T-helper 2 cell treated with Interferon-gamma antibody and Interleukin-4, amounts not matched to agents 100 ng/mL and 5 ng/mL, for 36 hours (primary cell): Measurements from ENCODE around the gene GABRQ. TPM values are rescaled to one million over a fixed set of nuclear protein-coding genes. Genes with fewer than 3 reads are reported as not detected.
"Not testable (repeated sequence)": the region's sequence is repeated elsewhere in the genome, so short reads cannot be mapped to it uniquely, and the experiment has no call there.

Experiments used
- intact Hi-C: fragments of 100-400 bp; cut with micrococcal nuclease; formaldehyde crosslinking; loops from one replicate; pipeline ENCODE4 v1.15.1; 2023
- total RNA-seq: library from RNA; stranded (reverse); gene quantifications from 2 replicates; pipeline ENCODE4 v1.2.3, GENCODE V29; 2022

The GABRQ gene
- total RNA-seq, 1 donor from 2014 or later, result 0.02 TPM

DNA sequence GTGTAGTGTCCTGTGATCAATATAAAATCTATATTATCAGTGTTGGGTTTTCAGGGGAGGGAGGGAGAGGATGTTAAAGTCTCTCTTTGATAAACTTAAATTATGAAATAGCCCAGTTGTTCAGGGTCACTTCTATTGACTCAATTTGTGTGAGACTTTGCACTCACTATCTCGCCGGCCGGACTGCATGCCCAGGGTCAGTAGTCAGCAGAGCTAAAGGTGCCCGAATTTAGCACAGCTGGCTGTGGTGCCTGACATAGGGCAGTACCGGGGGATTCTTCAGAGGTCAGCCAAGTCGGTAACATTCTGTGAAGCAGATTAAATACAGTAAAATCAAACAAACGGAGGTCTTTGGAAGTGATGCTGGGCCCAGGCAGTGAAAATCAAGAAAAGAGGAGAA is 19.2 kb downstream of the GABRQ start:
- intact Hi-C loops, result no loop called here

DNA sequence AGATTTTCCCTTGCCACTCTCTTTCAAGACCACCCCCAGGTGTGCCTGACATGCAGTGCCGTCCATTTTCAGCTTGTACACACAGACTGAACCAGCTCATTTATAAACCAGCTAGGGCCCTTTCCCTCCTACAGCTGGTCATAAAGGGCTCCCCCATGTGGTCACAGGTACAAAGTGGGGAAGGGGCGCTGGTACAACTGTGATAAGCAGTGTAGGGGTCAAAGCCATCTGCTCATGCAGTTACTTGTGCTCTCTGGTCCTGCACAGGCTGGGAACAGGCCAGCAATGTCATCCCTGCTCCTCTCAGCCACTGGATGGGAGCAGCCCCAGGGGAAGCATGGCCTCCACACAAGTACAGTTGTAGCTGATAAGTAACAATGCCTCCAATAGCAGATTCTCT is 20.6 kb downstream of the GABRQ start:
- intact Hi-C loops, result no loop called here

DNA sequence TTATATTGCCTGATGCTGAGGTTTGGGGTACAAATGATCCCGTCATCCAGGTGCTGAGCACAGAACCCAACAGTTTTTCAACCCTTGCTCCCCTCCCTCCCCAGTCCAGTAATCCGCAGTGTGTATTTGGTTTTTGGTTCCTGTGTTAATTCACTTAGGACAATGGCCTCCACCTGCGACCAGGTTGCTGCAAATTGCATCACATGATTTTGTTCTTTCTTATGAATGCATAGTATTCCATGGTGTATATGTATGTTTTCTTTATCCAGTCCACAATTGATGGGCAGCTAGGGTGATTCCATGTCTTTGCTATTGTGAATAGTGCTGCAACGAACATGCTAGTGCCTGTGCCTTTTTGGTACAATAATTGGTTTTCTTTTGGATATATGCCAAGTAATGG is 25.4 kb downstream of the GABRQ start:
- intact Hi-C loops, result no loop called here

DNA sequence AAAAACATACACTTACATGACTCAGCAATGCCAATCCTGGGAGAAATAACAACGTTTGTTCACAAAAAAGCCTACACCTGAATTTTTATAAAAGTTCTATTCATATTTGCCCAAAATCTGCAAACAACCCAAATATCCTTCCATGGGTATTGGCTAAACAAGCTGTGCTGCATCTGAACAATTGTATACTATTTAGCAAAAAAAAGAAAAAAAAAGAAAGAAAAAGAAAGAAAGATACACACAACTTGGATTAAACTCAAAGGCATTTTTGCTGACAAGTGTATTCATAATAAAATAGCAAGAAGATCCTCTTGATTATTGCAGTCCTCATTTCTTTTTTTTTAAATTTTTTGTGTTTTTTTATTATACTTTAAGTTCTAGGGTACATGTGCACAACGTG is 36.4 kb downstream of the GABRQ start:
- intact Hi-C loops, result no loop called here

DNA sequence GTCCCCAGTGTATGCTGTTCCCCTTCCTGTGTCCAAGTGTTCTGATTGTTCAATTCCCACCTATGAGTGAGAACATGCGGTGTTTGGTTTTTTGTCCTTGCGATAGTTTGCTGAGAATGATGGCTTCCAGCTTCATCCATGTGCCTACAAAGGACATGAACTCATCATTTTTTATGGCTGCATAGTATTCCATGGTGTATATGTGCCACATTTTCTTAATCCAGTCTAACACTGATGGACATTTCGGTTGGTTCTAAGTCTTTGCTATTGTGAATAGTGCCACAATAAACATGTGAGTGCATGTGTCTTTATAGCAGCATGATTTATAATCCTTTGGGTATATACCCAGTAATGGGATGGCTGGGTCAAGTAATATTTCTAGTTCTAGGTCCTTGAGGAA is 37.0 kb downstream of the GABRQ start:
- intact Hi-C loops, result not testable (repeated sequence)

DNA sequence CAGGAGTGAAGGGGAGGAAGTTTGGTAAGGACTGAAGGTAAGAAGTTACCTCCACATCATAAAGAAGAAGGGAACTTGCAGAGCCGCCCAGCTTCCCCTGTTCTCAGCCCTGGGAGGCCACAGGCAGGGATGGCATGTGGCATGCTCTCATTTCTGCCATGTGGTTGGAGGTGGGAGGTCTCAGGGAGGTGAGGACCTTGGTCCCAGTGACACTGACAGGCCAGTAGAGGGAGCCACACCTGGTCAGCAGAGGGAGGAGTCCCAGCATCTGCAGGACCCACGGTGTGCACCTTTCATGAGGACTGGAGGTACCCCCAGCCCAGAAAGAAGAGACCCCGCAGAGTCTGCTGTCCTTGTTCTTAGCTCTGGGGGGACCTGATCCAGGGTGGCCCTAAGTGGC is 43.3 kb downstream of the GABRQ start:
- intact Hi-C loops, result not testable (repeated sequence)

DNA sequence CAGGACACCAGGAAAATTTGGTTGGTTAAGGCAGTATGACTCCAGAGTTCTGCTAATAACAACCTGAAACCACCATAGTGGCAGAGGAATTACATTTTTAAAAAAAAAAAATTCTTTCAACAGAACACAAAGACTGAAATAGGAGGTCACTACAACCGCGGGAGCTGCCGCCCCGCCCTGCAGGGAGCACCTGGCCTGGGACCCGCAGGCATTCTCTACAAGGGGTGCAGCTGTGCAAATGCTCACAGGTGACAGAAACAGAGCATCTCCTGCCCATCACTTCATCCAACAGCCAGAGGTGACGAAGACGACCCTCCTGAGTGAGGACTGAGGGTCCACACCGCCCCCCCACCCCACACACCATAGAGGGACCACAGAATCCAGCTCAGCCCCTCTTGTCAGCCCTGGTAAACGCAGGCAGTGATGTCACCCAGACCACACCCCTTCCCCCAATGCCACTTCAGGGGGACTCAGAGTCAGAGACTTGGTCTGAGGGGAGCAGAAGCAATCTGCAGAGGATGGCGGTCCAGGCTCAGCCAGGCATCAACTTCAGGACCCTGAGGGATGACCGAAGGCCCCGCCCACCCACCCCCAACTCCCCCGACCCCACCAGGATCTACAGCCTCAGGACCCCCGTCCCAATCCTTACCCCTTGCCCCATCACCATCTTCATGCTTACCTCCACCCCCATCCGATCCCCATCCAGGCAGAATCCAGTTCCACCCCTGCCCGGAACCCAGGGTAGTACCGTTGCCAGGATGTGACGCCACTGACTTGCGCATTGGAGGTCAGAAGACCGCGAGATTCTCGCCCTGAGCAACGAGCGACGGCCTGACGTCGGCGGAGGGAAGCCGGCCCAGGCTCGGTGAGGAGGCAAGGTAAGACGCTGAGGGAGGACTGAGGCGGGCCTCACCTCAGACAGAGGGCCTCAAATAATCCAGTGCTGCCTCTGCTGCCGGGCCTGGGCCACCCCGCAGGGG is 60.5 kb downstream of the GABRQ start, which contains the start of gene MAGEA3:
TSS of gene MAGEA3 (plus strand) at position 843 of the 980 bp plus-strand sequence. CDS start 2,039 bp downstream, outside the sequence.
- intact Hi-C loops, result not testable (repeated sequence)

DNA sequence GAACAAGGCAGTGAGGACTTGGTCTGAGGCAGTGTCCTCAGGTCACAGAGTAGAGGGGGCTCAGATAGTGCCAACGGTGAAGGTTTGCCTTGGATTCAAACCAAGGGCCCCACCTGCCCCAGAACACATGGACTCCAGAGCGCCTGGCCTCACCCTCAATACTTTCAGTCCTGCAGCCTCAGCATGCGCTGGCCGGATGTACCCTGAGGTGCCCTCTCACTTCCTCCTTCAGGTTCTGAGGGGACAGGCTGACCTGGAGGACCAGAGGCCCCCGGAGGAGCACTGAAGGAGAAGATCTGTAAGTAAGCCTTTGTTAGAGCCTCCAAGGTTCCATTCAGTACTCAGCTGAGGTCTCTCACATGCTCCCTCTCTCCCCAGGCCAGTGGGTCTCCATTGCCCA is 62.7 kb downstream of the GABRQ start:
- intact Hi-C loops, result not testable (repeated sequence)

DNA sequence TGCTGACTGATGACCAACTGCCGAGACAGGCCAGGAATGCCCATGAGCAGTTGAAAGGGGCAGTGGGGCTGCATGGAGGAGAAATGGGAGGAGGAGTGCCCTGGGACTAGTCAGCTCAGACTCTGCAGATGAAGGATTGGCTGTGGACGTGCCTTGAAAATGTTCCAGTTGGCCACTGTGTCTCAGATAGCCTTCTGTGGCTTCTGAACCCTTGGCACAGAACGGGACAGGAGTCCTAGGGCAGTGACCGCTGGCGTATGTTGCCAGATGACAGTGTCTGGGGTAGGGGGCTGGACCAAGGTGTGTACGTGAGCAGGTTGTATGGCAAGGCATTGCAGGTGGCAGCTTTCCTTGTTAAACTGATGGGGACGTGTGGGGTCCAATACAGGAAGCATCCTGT is 68.8 kb downstream of the GABRQ start:
- intact Hi-C loops, result not testable (repeated sequence)

Other genes starting within 250 kb of the GABRQ start
- gene GABRA3, start 186.6 kb upstream of the GABRQ start, total RNA-seq, result not detected in 2 replicates
- gene MAGEA3, start 60.9 kb downstream of the GABRQ start, total RNA-seq, result not detected in 2 replicates
- gene CSAG2, start 71.4 kb downstream of the GABRQ start, total RNA-seq, result not detected in 2 replicates
- gene MAGEA2B, start 76.7 kb downstream of the GABRQ start, total RNA-seq, result not detected in 2 replicates
- gene CSAG1, start 95.8 kb downstream of the GABRQ start, total RNA-seq, result not detected in 2 replicates
- not detected in 2 replicates for gene MAGEA12, start 95.9 kb downstream of the GABRQ start, total RNA-seq
- not detected in 2 replicates for gene MAGEA2, start 115.9 kb downstream of the GABRQ start, total RNA-seq
- 0.73 TPM in 1 of 2 replicates, not detected in the other for gene CSAG3, start 121.3 kb downstream of the GABRQ start, total RNA-seq
- not detected in 2 replicates for gene MAGEA6, start 131.8 kb downstream of the GABRQ start, total RNA-seq
- 9.1 and 9.5 TPM in 2 replicates for gene CETN2, start 192.9 kb downstream of the GABRQ start, total RNA-seq
- 14.6 and 14.8 TPM in 2 replicates for gene NSDHL, start 193.2 kb downstream of the GABRQ start, total RNA-seq